Subcutaneous adipose tissue (tissue), 4 donors: ENCODE data around the gene NATD1. TPM values are rescaled to one million over a fixed set of nuclear protein-coding genes. Genes with fewer than 3 reads are reported as not detected.

ENCODE experiments used
- CTCF ChIP-seq: fragments of 450-650 bp; IDR thresholded peaks from one replicate; pipeline ENCODE4 v1.5.1; 2016; ENCODE audit warnings: low read depth, mild to moderate bottlenecking, control low read depth, antibody characterized with exemption, moderate library complexity
- total RNA-seq, 4 donors: library from RNA; depleted of rRNA; stranded (reverse); fragments of >200 nt; gene quantifications; one replicate each; pipeline ENCODE4 v1.1.0, GENCODE V29; 2016

Gene NATD1
- total RNA-seq, 4 donors from 2014 or later: 4.9 to 31.6 (median 15.1) TPM

- no peak for TF ChIP-seq CTCF
These were observed 18.4 kb upstream of the NATD1 start for GRCh38 chr17:21271454-21272183.

GRCh38 chr17:21269394-21269793 is 16.2 kb upstream of the NATD1 start:
- no peak for TF ChIP-seq CTCF

- no peak for TF ChIP-seq CTCF
These were observed 15.5 kb upstream of the NATD1 start for GRCh38 chr17:21268596-21269188.

- TF ChIP-seq CTCF: no peak
These were observed 10.2 kb upstream of the NATD1 start for GRCh38 chr17:21263376-21263775.

GRCh38 chr17:21262259-21262993 is 9.2 kb upstream of the NATD1 start:
- no peak for TF ChIP-seq CTCF

- no peak for TF ChIP-seq CTCF
These were observed 5.4 kb upstream of the NATD1 start for GRCh38 chr17:21258593-21258992.
